MM.1S (cell line): ENCODE data around the gene FBLL1.

ENCODE experiments used
- DNase-seq: peaks from one replicate; pipeline ENCODE4 v3.0.0-alpha.2; 2015
- H2AFZ ChIP-seq: fragments of 300-600 bp; sonication (generic); 2 replicates; pipeline ENCODE4 v1.6.0; 2016; ENCODE audit warnings: antibody characterized with exemption, low read length
- H3F3A ChIP-seq: fragments of 300-600 bp; sonication (generic); 2 replicates; pipeline ENCODE4 v1.6.1; 2016; ENCODE audit warnings: mild to moderate bottlenecking, antibody characterized with exemption, low read length, moderate library complexity, mixed read lengths; ENCODE audit not compliant: insufficient read depth
- H3K27ac ChIP-seq: fragments of 300-600 bp; sonication (generic); 2 replicates; pipeline ENCODE4 v1.5.1; 2016; ENCODE audit warnings: mild to moderate bottlenecking, low read length
- H3K27me3 ChIP-seq: fragments of 300-600 bp; sonication (generic); replicated peaks from 2 replicates; pipeline ENCODE4 v1.6.0; 2016; ENCODE audit warnings: low read length; ENCODE audit not compliant: insufficient read depth
- H3K36me3 ChIP-seq: fragments of 300-600 bp; sonication (generic); replicated peaks from 2 replicates; pipeline ENCODE4 v1.6.1; 2016; ENCODE audit warnings: mild to moderate bottlenecking, low read length, mixed read lengths; ENCODE audit not compliant: insufficient read depth
- H3K4me1 ChIP-seq: fragments of 300-600 bp; sonication (generic); 2 replicates; pipeline ENCODE4 v1.6.1; 2016; ENCODE audit warnings: low read length, mixed read lengths
- H3K4me2 ChIP-seq: fragments of 300-600 bp; sonication (generic); 2 replicates; pipeline ENCODE4 v1.6.0; 2016; ENCODE audit warnings: low read depth, low read length
- H3K4me3 ChIP-seq: fragments of 300-600 bp; sonication (generic); 2 replicates; pipeline ENCODE4 v1.5.1; 2016; ENCODE audit warnings: low read length, mixed read lengths
- H3K79me2 ChIP-seq: fragments of 300-600 bp; sonication (generic); 2 replicates; pipeline ENCODE4 v1.6.1; 2016; ENCODE audit warnings: mixed run types, low read length, mixed read lengths
- H3K9ac ChIP-seq: fragments of 300-600 bp; sonication (generic); 2 replicates; pipeline ENCODE4 v1.6.1; 2016; ENCODE audit warnings: low read length, mixed read lengths
- H3K9me2 ChIP-seq: fragments of 300-600 bp; sonication (generic); replicated peaks from 2 replicates; pipeline ENCODE4 v1.6.1; 2016; ENCODE audit warnings: mild to moderate bottlenecking, low read length, mixed read lengths; ENCODE audit not compliant: insufficient read depth
- H3K9me3 ChIP-seq: fragments of 300-600 bp; sonication (generic); replicated peaks from 2 replicates; pipeline ENCODE4 v1.6.1; 2016; ENCODE audit warnings: mild to moderate bottlenecking, low read length, mixed read lengths; ENCODE audit not compliant: insufficient read depth
- H4K20me1 ChIP-seq: fragments of 300-600 bp; sonication (generic); 2 replicates; pipeline ENCODE4 v1.6.1; 2016; ENCODE audit warnings: mild to moderate bottlenecking, low read length, moderate library complexity, mixed read lengths; ENCODE audit not compliant: insufficient read depth
- CTCF ChIP-seq: fragments of 300-600 bp; sonication (generic); IDR thresholded peaks from 2 replicates; pipeline ENCODE4 v1.5.1; 2016; ENCODE audit warnings: antibody characterized with exemption, low read length, mixed read lengths
- EZH2 ChIP-seq: fragments of 300-600 bp; sonication (generic); optimal IDR thresholded peaks from 2 replicates; pipeline ENCODE3; 2017; ENCODE audit warnings: low read depth, mild to moderate bottlenecking, antibody characterized with exemption, low read length, mixed read lengths
- EZH2phosphoT487 ChIP-seq: fragments of 300-600 bp; sonication (generic); IDR thresholded peaks from 2 replicates; pipeline ENCODE4 v1.6.1; 2018; ENCODE audit warnings: antibody characterized with exemption, low read length

The FBLL1 gene

GRCh38 chr5:168494057-168494555 lies 35.0 kb upstream of the FBLL1 start:
- Histone ChIP-seq H3K4me1 (no peaks in the 10 kb centered on the region), H3K27me3 (no peaks in the 10 kb centered on the region), H3K9ac (no peak overlapping the region), H3K9me3 (no peaks in the 10 kb centered on the region), H3K36me3 (peaks cover 24% of the 10 kb centered on the region), H3F3A (no peaks in the 10 kb centered on the region), H3K4me3 (no peak overlapping the region), H2AFZ (no peak overlapping the region), H3K9me2 (no peaks in the 10 kb centered on the region), H3K4me2 (no peak overlapping the region), H4K20me1 (no peaks in the 10 kb centered on the region), H3K79me2 (peaks cover 3% of the 10 kb centered on the region; the same call in 1 of the 2 replicates), H3K27ac (no peak overlapping the region)
- no peak for DNase-seq
- TF ChIP-seq EZH2phosphoT487 (no peak), CTCF (no peak), EZH2 (no peak)

- Histone ChIP-seq H3K9me3 (no peaks in the 10 kb centered on the region), H3K27me3 (no peaks in the 10 kb centered on the region), H3K36me3 (peaks cover 2% of the 10 kb centered on the region; the same call in 1 of the 2 replicates)
These were observed 26.4 kb upstream of the FBLL1 start for GRCh38 chr5:168502563-168503237.

DNA sequence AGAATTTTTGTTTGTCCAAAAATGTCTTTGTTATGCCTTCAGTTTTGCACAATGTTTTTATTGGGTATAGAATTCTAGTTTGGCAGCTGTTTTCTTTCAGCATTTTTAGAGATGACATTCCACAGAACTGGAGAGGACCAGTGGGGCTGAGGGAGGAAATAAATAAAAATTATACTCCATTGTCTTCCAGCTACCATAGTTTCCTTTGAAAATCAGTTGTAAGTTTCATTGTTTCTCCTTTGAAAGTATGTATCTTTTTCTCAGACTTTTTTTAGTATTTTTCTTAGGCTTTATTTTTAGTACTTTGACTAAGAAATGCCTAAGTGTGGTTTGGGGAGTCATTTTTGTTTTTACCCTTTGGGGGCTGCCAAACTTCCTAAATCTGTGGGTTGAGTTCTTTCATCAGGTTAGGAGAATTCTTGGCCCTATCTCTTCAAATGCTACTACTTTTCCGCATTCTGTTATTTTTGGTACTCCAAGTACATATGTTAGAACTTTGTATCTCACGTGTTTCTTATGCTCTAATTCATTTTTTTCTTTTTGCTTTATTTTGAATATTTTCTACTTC lies 15.2 kb upstream of the FBLL1 start:
- TF ChIP-seq CTCF (no peak), EZH2 (no peak), EZH2phosphoT487 (no peak)
- Histone ChIP-seq H3K27ac (no peak overlapping the region), H4K20me1 (no peaks in the 10 kb centered on the region), H3K9me2 (no peaks in the 10 kb centered on the region), H3K79me2 (no peaks in the 10 kb centered on the region), H3K4me3 (no peak overlapping the region), H3K27me3 (no peaks in the 10 kb centered on the region), H3K9me3 (no peaks in the 10 kb centered on the region), H3K4me1 (no peaks in the 10 kb centered on the region), H3F3A (no peaks in the 10 kb centered on the region), H3K9ac (no peak overlapping the region), H2AFZ (no peak overlapping the region), H3K4me2 (no peak overlapping the region), H3K36me3 (peaks cover 36% of the 10 kb centered on the region)
- no peak for DNase-seq

More at GRCh38 chr5:168502563-168503237, 26.4 kb upstream of the FBLL1 start:
- no peak overlapping the region for H3K4me2 ChIP-seq
- H3K79me2 ChIP-seq, result peaks cover 2% of the 10 kb centered on the region; the same call in 1 of the 2 replicates
- no peaks in the 10 kb centered on the region for H3K9me2 ChIP-seq
- no peak overlapping the region for H2AFZ ChIP-seq
- no peaks in the 10 kb centered on the region for H3F3A ChIP-seq
- no peaks in the 10 kb centered on the region for H4K20me1 ChIP-seq
- TF ChIP-seq EZH2 (no peak), EZH2phosphoT487 (no peak)
- DNase-seq, result no peak
- H3K4me3 ChIP-seq, result no peak overlapping the region
- H3K4me1 ChIP-seq, result no peaks in the 10 kb centered on the region
- no peak overlapping the region for H3K27ac ChIP-seq
- no peak overlapping the region for H3K9ac ChIP-seq

- Histone ChIP-seq H3F3A (no peaks in the 10 kb centered on the region), H3K27me3 (no peaks in the 10 kb centered on the region), H3K9me3 (no peaks in the 10 kb centered on the region), H3K4me2 (no peak overlapping the region), H3K4me1 (no peaks in the 10 kb centered on the region), H3K4me3 (no peak overlapping the region), H3K27ac (no peak overlapping the region), H3K9ac (no peak overlapping the region), H3K9me2 (no peaks in the 10 kb centered on the region), H2AFZ (no peak overlapping the region), H3K36me3 (no peaks in the 10 kb centered on the region), H3K79me2 (no peaks in the 10 kb centered on the region), H4K20me1 (no peaks in the 10 kb centered on the region)
- TF ChIP-seq EZH2 (no peak), EZH2phosphoT487 (no peak), CTCF (no peak)
- DNase-seq, result no peak
These were observed 3.2 kb upstream of the FBLL1 start for GRCh38 chr5:168525856-168526255.
